ENCODE data around the gene TMEM42.

- TF ChIP-seq POLR2A (IDR thresholded peaks at IDR 0.05), result no peak
- TF ChIP-seq, protein P1, sequence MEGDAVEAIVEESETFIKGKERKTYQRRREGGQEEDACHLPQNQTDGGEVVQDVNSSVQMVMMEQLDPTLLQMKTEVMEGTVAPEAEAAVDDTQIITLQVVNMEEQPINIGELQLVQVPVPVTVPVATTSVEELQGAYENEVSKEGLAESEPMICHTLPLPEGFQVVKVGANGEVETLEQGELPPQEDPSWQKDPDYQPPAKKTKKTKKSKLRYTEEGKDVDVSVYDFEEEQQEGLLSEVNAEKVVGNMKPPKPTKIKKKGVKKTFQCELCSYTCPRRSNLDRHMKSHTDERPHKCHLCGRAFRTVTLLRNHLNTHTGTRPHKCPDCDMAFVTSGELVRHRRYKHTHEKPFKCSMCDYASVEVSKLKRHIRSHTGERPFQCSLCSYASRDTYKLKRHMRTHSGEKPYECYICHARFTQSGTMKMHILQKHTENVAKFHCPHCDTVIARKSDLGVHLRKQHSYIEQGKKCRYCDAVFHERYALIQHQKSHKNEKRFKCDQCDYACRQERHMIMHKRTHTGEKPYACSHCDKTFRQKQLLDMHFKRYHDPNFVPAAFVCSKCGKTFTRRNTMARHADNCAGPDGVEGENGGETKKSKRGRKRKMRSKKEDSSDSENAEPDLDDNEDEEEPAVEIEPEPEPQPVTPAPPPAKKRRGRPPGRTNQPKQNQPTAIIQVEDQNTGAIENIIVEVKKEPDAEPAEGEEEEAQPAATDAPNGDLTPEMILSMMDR (IDR thresholded peaks at IDR 0.05), result no peak
These were observed 31.0 kb downstream of the TMEM42 start for GRCh38 chr3:44892689-44893088.

All from lower leg skin (tissue), 3 donors.